Activated CD4-positive, alpha-beta T cell treated with anti-CD3 and anti-CD28 coated beads, Interleukin-2, amount 50 U/mL, for 48 hours (primary cell): Measurements from ENCODE around the gene CUBN.

Experiments
- DNase-seq, 2 experiments: peaks; one replicate each; pipeline ENCODE4 v3.0.0-alpha.2; 2020

The CUBN gene

GRCh38 chr10:17100586-17100985 is 29.0 kb downstream of the CUBN start:
- no peak for DNase-seq

GRCh38 chr10:17098012-17098411 is 31.6 kb downstream of the CUBN start:
- no peak for DNase-seq

DNA sequence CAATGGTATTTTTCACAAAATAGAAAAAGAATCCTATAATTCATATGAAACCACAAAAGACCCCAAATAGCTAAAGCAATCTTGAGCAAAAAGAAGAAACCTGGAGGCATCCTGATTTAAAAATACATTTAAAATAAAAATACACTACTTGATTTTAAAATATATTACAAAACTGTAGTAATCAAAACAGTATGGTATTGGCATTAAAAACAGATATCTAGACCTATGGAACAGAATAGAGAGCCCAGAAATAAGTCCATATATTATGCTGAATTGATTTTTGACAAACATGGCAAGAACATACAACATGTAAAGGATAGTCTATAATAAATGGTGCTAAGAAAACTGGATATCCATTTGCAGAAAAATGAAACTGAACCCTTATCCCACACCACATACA is 34.8 kb downstream of the CUBN start:
- no peak for DNase-seq

GRCh38 chr10:17092986-17093803 is 36.4 kb downstream of the CUBN start:
- DNase-seq, result no peak

- no peak for DNase-seq
These were observed 37.2 kb downstream of the CUBN start for GRCh38 chr10:17092216-17092944.

DNA sequence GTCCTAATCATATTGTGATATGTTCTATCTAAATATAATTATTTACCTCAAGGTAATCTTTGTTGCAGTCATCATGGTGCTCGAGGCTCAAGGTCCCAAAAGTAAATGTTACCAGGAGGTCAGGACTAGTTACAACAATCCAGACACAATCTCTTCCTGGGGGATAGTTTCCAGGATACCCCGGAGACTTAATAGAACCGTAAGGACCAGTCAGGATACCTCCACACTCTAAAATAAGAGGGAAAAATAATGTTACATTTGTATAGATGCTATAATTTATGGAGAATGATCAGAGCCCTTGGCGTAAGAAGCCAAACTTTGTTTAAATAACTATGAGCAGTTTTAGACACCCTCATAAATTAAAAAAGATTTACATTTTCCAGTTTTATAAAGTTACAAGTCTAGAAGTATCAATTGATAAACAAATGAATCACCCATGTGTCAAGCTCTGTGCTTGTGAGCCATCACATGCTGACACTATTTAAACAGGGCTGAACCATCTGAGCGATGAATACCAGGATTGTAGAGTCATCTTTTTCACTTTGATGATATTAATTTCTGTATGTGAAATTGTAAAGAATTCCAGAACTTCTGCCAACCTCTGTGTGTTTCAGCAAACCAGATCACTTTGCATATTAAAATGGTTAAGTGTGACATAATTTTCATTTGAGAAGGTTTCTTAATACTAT is 41.3 kb downstream of the CUBN start:
- DNase-seq, result no peak

DNA sequence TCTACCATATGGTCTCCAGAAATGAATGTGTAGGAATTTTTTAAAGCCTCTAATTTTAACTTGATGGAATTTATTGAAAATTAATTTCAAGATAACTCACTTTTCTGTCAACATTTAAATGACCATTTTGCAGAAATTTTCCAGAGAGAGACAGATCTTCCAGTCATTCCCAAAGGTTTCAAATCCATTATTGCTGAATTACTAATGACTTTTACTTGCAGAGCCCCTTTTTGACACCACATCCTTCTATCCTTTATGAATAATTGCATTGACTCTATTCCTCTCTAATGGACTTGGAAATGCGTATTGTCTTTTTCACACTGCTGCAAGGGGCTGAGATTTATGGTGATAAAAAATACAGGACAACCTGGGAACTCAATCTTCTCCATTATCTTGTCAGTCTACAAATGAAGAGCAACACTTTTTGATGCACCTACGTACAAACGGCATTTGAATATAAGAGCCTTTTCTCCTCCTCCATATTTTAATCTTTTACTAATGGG is 42.7 kb downstream of the CUBN start:
- no peak for DNase-seq

DNA sequence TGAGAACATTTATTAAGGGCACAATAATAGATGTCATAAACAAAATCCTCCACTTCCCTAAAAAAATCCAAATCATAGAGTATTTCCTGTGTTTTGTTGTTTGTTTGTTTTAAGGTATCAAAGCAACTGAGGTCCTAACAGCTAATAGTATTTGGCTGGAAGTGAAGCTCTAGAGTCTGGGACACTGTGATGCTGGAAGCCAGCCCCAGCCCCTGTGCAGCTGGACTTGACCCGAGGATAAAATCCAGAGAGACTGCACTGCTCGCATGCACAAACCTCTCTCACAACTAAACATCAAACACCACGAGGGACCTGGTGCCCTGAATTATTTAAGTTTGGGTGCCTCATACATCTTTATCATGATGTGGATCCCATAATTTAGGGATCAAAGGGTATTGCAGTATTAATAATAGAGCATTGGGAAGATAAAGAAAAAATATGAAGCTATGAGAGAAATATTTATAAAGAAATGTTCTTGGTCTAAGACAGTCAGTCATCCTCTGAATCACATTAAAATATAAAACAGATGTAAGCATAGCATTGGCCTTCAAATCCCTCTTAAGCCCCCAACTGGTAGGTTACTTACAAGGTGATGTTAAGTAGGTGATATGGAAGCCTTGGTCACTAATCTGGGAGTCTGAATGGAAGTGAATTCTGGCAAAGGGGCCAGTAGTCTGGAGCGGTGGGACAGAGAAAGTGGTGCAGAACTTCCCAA is 44.4 kb downstream of the CUBN start:
- no peak for DNase-seq

GRCh38 chr10:17084258-17084657 is 45.4 kb downstream of the CUBN start:
- no peak for DNase-seq

GRCh38 chr10:17081431-17081830 is 48.2 kb downstream of the CUBN start:
- DNase-seq, result no peak

GRCh38 chr10:17077890-17078289 is 51.7 kb downstream of the CUBN start:
- DNase-seq, result no peak

GRCh38 chr10:17077346-17077781 is 52.2 kb downstream of the CUBN start:
- DNase-seq, result no peak

- DNase-seq, result no peak
These were observed 52.8 kb downstream of the CUBN start for GRCh38 chr10:17076626-17077345.

- no peak for DNase-seq
These were observed 53.9 kb downstream of the CUBN start for GRCh38 chr10:17075533-17076359.

GRCh38 chr10:17074541-17074847 is 55.1 kb downstream of the CUBN start:
- no peak for DNase-seq

GRCh38 chr10:17073725-17074540 is 55.7 kb downstream of the CUBN start:
- DNase-seq, result no peak

DNA sequence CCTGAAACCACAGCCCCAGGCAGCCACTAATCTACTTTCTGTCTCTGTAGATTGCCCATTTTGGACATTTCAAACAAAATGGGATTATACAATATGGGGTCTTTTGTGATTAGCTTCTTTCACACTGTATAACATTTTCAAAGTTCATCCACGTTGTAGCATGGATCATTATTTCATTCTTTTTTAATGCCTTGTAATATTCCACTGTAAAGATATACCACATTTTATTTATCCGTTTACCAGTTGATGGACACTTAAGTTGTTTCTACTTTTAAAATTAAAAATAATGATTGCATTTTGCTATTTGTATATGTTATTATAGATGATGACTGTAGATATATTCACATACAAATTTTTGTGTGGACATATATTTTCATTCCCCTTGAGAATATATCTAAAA is 60.7 kb downstream of the CUBN start:
- DNase-seq, result no peak

DNA sequence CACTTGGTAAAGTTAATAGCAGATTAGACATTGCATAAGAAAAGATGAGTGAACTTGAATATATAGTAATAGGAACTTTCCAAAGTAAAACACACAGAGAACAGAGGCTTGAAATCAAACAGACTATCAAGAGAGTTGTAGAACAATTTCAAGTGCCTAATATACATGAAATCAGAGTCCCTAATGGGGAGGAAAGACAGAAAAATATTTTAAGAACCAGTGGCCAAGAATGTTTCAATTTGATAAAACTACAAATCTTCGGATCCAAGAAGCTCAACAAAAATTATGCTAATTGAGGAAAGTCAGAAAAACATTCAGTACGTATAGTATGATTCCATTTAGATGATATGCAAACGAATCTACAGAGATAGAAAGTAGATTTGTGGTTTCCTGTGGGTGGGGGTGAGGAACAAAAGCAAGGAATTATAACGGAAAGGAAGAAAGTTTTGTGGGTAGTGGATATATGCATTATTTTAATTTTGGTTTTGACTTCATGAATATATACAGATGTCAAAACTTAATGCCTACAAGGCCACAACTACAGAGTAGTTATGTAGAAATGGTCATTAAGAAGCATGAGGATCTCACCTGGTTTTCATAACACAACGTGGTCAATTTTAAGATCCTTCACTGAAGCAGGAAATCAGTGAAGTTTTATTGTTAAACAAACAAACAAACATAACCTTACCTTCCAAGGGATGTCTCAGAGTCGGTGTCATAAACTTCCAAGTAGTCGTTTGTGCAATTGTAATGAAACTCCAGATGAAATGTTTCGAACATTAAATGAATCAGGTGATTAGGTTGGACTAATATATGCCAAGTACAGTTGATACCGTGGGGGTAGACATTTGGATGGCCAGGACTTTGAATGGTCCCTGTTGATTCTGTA is 62.0 kb downstream of the CUBN start:
- DNase-seq, result no peak

DNA sequence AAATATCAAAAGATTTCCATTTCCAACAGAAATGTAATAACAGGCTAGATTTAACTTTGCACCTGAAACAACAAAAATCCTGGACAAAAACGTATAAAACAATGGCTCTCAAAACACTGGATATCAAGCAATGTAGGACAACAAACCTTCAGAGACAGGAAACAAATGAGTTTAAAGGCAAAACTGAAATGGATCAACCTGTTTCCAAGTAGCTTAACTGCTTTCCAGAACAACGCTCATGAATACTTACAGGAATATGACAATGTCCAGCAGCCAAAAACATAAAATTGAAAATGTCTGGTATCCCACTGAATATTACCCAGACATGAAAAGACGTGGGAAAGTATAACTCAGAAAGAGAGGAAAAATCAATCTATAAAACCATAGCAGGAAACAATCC is 62.8 kb downstream of the CUBN start:
- no peak for DNase-seq
